Head of caudate nucleus (tissue), 42 donors: Measurements from ENCODE around the gene SPATA31D1.

Source experiments
- DNase-seq, 42 donors: peaks; one replicate each; pipeline versions ENCODE4 v3.0.0 to v3.0.0-alpha.2; 2020 to 2021; ENCODE audit warnings: mixed read lengths in 7 of 42
- intact Hi-C: fragments of 100-400 bp; cut with DNase I; formaldehyde crosslinking; loops from one replicate; pipeline ENCODE4 v1.15.0; 2022

SPATA31D1 gene

DNA sequence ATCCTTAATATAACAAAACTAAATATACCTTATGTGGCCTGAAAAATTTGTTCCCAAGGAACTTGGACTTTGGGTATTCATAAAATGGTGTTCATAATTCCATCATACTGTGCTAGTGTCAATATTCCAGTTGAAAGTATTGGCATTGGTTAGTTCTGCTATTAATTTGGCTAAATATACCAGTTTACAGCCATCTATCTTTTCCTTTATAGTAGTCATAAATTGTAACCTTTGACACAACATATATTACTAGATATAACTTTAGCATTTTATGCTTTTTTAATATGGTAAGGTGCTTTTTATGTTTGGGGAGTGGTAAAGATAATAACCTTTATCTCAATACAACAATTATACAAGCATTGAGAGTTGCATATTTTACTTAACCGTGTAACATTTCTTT, 23.7 kb downstream of the SPATA31D1 start:
- intact Hi-C loops, result no loop called here
- DNase-seq, result no peak

DNA sequence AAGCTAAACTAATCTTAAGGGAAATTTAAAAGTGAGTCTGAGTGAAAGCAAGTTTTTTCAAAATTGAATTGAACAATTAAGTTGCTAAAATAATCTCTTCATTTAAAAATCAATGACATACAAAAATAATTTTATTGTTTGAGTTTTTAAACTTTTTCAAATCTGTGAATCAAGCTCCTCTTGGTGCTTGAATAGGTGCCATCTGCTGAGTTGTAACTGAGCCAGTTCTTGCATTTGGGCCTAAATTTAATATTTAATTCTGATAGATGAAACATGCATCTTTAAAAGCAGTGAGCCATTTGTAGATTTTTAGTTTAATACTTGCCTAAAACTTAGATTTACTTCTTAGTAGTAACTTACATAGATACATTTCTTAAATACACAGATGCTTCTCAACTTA, 31.8 kb downstream of the SPATA31D1 start:
- intact Hi-C loops, result no loop called here
- no peak for DNase-seq

DNA sequence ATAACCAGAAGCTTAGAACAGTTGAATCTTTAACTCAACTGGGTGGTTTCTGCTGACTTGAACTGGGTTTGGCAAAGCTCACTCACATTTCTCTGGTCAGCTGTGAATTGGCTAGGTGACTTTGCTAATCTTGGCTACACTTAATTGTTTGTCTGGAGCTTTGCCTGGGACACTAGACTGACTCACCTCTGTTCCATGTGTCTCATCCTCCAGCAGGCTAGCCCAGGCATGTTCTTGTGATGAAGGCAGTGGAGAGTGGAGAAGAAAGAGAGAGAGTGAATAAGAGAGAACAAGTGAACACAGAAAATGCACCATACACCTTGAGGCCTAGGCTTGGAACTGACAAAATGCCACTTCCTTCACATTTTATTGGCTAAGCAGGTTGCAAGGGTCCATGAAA, 32.6 kb downstream of the SPATA31D1 start:
- no peak for DNase-seq
- intact Hi-C loops, result no loop called here

DNA sequence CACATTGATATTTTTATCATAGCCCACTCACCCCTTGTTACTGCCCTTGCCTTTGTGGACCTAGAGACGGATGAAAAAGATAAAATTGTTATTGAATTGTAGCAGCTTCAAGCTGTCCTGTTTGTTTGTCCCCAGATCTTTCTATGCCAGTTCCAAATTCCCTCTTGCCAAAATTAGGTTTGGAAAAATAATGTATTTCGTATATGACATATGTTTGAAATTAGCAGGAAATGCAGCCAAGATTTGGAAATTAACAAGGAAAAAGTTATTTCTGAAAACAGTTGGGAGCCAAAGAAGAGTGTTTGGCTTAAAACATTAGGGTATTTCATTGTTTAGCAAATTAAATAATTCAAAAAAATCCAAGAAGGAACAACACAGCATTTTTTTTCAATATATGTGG, 33.5 kb downstream of the SPATA31D1 start:
- intact Hi-C loops, result no loop called here

DNA sequence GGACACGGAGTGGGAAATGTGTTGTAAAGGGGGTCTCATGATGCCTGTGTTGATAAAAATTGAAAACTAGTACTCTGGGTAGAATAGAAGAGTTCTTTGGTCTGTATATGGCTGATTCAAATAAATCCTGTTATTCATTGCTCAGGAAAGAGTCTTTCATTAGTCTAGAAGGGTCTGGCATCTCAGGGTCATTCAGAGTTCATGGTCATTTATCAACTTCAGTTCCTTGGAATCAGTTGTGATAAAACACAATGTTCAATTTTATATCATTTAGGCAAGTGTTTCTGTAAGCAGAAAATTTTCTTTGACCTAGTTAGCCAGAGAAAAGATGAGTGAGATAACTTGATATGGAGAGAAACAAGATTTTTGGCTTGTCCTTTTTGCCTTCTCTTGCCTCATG, 36.3 kb downstream of the SPATA31D1 start:
- intact Hi-C loops, result no loop called here
- no peak for DNase-seq

More for the DNA sequence above, 33.5 kb downstream of the SPATA31D1 start:
- no peak for DNase-seq

DNA sequence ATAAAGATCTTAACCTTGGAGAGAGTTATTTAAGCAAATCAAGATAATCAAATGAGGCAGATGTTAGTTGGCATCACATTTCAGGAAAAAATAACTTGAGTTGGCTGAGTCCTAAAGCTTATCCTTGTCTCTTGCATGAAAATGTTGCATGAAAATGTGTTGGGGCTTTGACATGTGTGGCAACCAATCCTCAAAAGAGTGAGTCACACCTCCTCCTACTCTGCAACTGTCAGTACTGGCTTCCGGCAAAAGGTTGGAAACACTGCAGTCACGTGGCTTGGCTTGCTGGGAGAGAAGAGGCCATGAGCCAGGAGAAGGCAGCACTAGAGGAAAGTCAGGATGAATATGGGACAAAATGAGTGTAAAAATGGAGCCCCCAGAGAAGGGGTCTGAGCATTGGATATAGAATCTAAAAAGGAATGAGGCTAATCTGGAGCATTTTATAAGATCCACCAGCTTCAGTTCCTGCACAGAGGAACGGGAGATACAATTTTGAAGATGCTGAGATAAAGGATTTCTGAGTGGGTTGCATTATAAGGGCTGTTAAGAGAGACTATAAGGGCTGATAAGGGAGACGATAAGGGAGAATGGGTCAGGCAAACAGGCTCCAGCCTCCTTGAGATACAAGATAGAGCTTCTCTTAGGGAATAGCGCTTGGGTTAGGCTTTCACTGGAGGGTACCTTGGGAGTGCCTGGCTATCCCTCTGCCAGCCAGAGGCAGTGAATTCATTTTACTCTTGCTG, 43.1 kb downstream of the SPATA31D1 start:
- peak; percentile 42 to 93 (median 78) for DNase-seq
- intact Hi-C loops, result no loop called here

DNA sequence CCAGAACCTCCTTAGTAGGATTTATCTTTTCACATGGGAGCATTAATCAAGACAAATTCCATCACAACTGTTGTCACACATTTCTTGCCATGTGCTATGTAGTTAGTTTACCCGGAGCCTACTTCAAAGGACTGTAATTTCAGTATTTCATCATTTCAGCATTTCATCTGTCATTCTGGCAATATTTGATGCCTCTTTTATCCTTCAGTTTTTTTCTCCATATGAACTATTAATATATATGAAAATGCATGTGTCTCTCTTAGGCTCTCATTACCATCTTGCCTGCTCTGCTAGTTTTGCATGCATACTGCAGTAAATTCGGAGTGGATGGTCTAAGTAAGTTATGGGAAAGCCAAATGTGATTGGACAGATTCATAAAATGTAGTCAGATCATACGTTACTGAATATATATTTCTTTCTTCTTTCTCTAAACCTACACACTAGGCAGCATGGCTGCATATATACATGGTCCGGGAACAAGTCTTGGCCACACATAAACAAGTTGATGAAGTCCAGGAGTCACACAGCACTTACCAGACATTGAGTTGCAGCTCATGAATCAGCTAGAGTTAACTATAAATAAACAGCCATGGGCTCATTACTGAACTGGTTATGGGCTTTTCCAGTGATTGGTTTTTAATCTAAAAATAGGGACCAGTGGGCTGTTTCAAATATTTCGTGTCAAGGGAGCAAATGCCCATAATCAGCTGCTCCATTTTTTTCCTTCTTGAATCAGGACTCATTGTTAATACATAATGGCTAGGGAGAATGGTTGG, 46.6 kb downstream of the SPATA31D1 start:
- DNase-seq, result no peak
- intact Hi-C loops, result no loop called here

DNA sequence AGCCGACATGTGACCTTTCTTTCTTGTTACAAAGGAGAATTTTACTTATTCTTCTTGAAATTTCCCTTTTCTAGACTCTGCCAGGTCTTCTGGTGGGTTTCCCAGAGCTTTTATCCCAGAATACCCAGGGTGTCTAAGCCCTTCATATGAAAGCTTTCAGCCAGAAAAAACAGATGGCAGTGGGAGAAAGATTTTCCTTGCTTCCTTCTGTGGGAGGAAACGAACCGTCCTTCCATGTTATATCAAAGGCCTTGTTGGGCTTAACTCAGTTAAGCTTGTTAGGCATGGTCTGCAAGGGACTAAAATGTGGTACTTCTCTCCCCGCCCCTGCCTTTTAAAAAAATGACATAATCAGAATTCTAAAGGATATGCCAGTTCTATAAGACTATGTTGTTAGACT, 47.5 kb downstream of the SPATA31D1 start:
- no peak for DNase-seq
- intact Hi-C loops, result no loop called here

DNA sequence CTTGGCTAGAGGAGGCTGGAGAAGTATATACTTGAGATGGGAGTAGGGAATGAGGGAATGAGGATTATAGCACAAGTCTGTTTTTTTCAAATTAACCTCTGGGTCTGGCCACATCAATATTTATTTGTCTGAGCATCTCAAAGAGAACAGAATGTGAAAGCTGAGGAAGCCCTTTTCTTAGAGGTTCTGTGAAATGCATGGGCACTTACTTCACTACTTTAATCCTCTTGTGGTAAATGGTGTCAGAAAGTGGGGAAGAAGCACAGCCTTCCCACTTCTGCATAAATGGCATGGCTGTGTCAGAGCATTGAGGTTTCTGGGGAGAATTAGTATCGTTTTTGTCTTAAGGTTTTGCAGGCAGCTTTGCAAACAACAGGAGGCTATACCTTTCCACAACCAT, 48.6 kb downstream of the SPATA31D1 start:
- intact Hi-C loops, result no loop called here

DNA sequence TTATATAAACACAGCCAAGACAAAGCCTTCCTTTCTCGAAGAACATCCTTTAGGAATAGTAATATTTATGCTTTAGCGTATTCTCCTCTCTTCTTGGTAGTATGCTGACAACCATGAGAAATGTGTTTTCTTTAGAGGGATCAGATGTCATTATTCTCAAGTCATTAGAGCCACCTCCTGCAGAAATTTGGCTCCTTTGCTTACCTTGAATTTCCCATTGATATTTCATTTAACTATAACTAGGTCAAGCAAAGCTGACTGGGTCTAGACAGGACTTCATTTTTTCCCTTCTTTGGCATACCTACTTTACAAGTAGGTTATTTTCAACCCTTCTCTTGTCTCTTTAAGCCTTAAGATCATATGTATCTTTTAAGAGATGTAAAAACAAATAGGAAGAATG, 50.3 kb downstream of the SPATA31D1 start:
- no peak for DNase-seq
- intact Hi-C loops, result no loop called here

More for the DNA sequence above, 48.6 kb downstream of the SPATA31D1 start:
- no peak for DNase-seq
